Gastrocnemius medialis (tissue), 4 donors: ENCODE measurements around the gene SPEN.

Experiments used
- POLR2A ChIP-seq, 2 donors: fragments of 450-650 bp; IDR thresholded peaks; one replicate each; pipeline ENCODE4 v1.6.1; 2017; ENCODE audit warnings: antibody characterized with exemption in 2 of 2, mild to moderate bottlenecking in 2 of 2, moderate library complexity in 2 of 2
- TF ChIP-seq, protein P1 (sequence below), 5 experiments: fragments of 450-650 bp in 3 of 5; fragments of 200-600 bp in 2 of 5; sonication (generic) in 2 of 5; IDR thresholded peaks in 4 of 5; conservative IDR thresholded peaks in 1 of 5; 1 replicate in 4 of 5; 2 replicates in 1 of 5; pipeline ENCODE4 v1.5.1; 2016 to 2019; ENCODE audit warnings: antibody characterized with exemption in 5 of 5, mild to moderate bottlenecking in 3 of 5, moderate library complexity in 3 of 5

DNA sequence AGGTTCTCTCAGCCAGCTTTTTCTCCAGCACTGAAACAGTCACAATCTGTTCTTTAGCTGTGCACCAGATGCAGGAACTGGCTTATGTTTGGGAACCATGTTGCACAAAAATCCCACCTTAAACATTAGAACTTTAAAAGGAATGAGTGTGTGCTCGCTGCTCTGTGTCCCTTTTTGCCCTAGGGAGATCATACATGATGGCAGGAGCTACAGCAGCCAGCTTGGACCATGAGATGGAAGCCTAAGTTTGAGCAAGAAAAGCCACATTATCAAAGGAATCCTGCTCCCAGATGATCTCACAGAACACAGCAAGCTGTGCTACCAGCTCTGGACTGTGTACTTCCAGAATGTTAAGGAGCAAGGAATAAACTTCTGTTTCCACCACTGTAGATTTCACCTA is 124.9 kb downstream of the SPEN start:
- TF ChIP-seq, protein P1, sequence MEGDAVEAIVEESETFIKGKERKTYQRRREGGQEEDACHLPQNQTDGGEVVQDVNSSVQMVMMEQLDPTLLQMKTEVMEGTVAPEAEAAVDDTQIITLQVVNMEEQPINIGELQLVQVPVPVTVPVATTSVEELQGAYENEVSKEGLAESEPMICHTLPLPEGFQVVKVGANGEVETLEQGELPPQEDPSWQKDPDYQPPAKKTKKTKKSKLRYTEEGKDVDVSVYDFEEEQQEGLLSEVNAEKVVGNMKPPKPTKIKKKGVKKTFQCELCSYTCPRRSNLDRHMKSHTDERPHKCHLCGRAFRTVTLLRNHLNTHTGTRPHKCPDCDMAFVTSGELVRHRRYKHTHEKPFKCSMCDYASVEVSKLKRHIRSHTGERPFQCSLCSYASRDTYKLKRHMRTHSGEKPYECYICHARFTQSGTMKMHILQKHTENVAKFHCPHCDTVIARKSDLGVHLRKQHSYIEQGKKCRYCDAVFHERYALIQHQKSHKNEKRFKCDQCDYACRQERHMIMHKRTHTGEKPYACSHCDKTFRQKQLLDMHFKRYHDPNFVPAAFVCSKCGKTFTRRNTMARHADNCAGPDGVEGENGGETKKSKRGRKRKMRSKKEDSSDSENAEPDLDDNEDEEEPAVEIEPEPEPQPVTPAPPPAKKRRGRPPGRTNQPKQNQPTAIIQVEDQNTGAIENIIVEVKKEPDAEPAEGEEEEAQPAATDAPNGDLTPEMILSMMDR (IDR thresholded peaks at IDR 0.05 in 4 of 5, conservative IDR thresholded peaks at IDR 0.05 in 1 of 5) = no peak
- no peak for TF ChIP-seq POLR2A (IDR thresholded peaks at IDR 0.05)
